Measurements from ENCODE around the gene SAMD10.

GRCh38 chr20:63945921-63946920 lies 33.2 kb downstream of the SAMD10 start:
- TF ChIP-seq GATA2 (IDR thresholded peaks at IDR 0.05; ENCODE audit: low read depth, low read length): no peak
- no peak for TF ChIP-seq GATA3 (IDR thresholded peaks at IDR 0.05; ENCODE audit: low read depth, low read length)

All from SH-SY5Y (cell line).